Stimulated activated CD8-positive, alpha-beta memory T cell treated with anti-CD3 and anti-CD28 coated beads, Interleukin-15, amount 100 ng/mL, for 1 hour (primary cell): Measurements from ENCODE around the gene CIB4.
"Not testable (repeated sequence)": the region's sequence is repeated elsewhere in the genome, so short reads cannot be mapped to it uniquely, and the experiment has no call there.

ENCODE experiments used
- DNase-seq: peaks from one replicate; pipeline ENCODE4 v3.0.0-alpha.2; 2020; ENCODE audit warnings: low read depth

Gene CIB4

GRCh38 chr2:26666671-26667070 is 25.5 kb upstream of the CIB4 start:
- DNase-seq = no peak

GRCh38 chr2:26665296-26665695 is 24.1 kb upstream of the CIB4 start:
- DNase-seq = not testable (repeated sequence)

GRCh38 chr2:26660363-26660962 is 19.3 kb upstream of the CIB4 start:
- no peak for DNase-seq

- DNase-seq = no peak
Observed at GRCh38 chr2:26658691-26659346, 17.7 kb upstream of the CIB4 start.

GRCh38 chr2:26657265-26657664 is 16.1 kb upstream of the CIB4 start:
- no peak for DNase-seq

GRCh38 chr2:26655611-26656195 is 14.5 kb upstream of the CIB4 start:
- DNase-seq = no peak

- not testable (repeated sequence) for DNase-seq
Observed at GRCh38 chr2:26655120-26655519, 14.0 kb upstream of the CIB4 start.

- DNase-seq = no peak
Observed at GRCh38 chr2:26654061-26654340, 12.8 kb upstream of the CIB4 start.

- DNase-seq = no peak
Observed at GRCh38 chr2:26653207-26654060, 12.3 kb upstream of the CIB4 start.

GRCh38 chr2:26652361-26653041 is 11.3 kb upstream of the CIB4 start:
- DNase-seq = no peak

- DNase-seq = no peak
Observed at GRCh38 chr2:26651799-26652198, 10.6 kb upstream of the CIB4 start.

GRCh38 chr2:26651470-26651771 is 10.3 kb upstream of the CIB4 start:
- DNase-seq = no peak

- DNase-seq = no peak
Observed at GRCh38 chr2:26650713-26651469, 9.7 kb upstream of the CIB4 start.

GRCh38 chr2:26649992-26650712 is 9.0 kb upstream of the CIB4 start:
- no peak for DNase-seq

GRCh38 chr2:26649322-26649721 is 8.2 kb upstream of the CIB4 start:
- DNase-seq = no peak

GRCh38 chr2:26648516-26648915 is 7.3 kb upstream of the CIB4 start:
- no peak for DNase-seq

GRCh38 chr2:26647981-26648380 is 6.8 kb upstream of the CIB4 start:
- no peak for DNase-seq

GRCh38 chr2:26646986-26647672 is 6.0 kb upstream of the CIB4 start:
- no peak for DNase-seq

- DNase-seq = no peak
Observed at GRCh38 chr2:26645762-26646161, 4.6 kb upstream of the CIB4 start.

GRCh38 chr2:26644188-26644835 is 3.1 kb upstream of the CIB4 start:
- no peak for DNase-seq
